PC-9 (cell line): ENCODE results near the gene SND1. TPM values are rescaled to one million over a fixed set of nuclear protein-coding genes. Genes with fewer than 3 reads are reported as not detected.

Experiments used
- BruUV-seq: library from RNA; stranded (reverse); fragments of 400-500 nt; replicated peaks from 2 replicates; lab custom pipeline; 2021; lab: Mats Ljungman, UMichigan
- CTCF ChIA-PET: fragments of 300-600 bp; sonication (Branson Sonifier 250); formaldehyde crosslinking; loops from one replicate; lab custom pipeline; 2022; ENCODE audit warnings: antibody characterized with exemption; lab: Charles Lee
- POLR2A ChIA-PET: fragments of 300-600 bp; sonication (Branson Sonifier 250); formaldehyde crosslinking; loops from one replicate; lab custom pipeline; 2022; ENCODE audit warnings: antibody characterized with exemption; ENCODE audit not compliant: unreplicated experiment; lab: Charles Lee
- DNase-seq, 2 experiments: peaks; one replicate each; pipeline versions ENCODE4 v3.0.0 to v3.0.0-alpha.2; 2015 to 2022; ENCODE audit warnings: mixed read lengths in 1 of 2
- H2AFZ ChIP-seq: fragments of 200-600 bp; sonication (generic); 2 replicates; pipeline ENCODE4 v1.8.1; 2017; ENCODE audit warnings: antibody characterized with exemption
- H3F3A ChIP-seq: fragments of 200-600 bp; sonication (generic); 2 replicates; pipeline ENCODE4 v1.8.1; 2017; ENCODE audit warnings: antibody characterized with exemption, mild to moderate bottlenecking, low read depth; ENCODE audit not compliant: insufficient read depth
- H3K27ac ChIP-seq: fragments of 200-600 bp; sonication (generic); 2 replicates; pipeline ENCODE4 v1.6.1; 2016; ENCODE audit warnings: mixed run types
- H3K27me3 ChIP-seq: fragments of 200-600 bp; sonication (generic); 2 replicates; pipeline ENCODE4 v1.6.1; 2016; ENCODE audit warnings: low read depth, mixed run types; ENCODE audit not compliant: insufficient read depth
- H3K36me3 ChIP-seq: fragments of 200-600 bp; sonication (generic); 2 replicates; pipeline ENCODE4 v1.6.1; 2016; ENCODE audit warnings: low read depth, mixed run types
- H3K4me1 ChIP-seq: fragments of 200-600 bp; sonication (generic); replicated peaks from 2 replicates; pipeline ENCODE4 v1.6.1; 2016; ENCODE audit warnings: mixed run types; ENCODE audit not compliant: insufficient read depth
- H3K4me2 ChIP-seq: fragments of 200-600 bp; sonication (generic); 2 replicates; pipeline ENCODE4 v1.6.1; 2017; ENCODE audit warnings: mixed run types
- H3K4me3 ChIP-seq: fragments of 200-600 bp; sonication (generic); 2 replicates; pipeline ENCODE4 v1.6.1; 2016; ENCODE audit warnings: mixed run types
- H3K79me2 ChIP-seq: fragments of 200-600 bp; sonication (generic); 2 replicates; pipeline ENCODE4 v1.6.1; 2017; ENCODE audit warnings: low read depth, mixed run types
- H3K9me2 ChIP-seq: fragments of 200-600 bp; sonication (generic); 2 replicates; pipeline ENCODE4 v1.8.1; 2017; ENCODE audit warnings: mild to moderate bottlenecking; ENCODE audit not compliant: insufficient read depth
- H3K9me3 ChIP-seq: fragments of 200-600 bp; sonication (generic); 2 replicates; pipeline ENCODE4 v1.8.1; 2016; ENCODE audit warnings: low read depth; ENCODE audit not compliant: insufficient read depth
- H4K20me1 ChIP-seq: fragments of 200-600 bp; sonication (generic); 2 replicates; pipeline ENCODE4 v1.8.1; 2017; ENCODE audit not compliant: insufficient read depth
- EZH2 ChIP-seq: fragments of 200-600 bp; sonication (generic); IDR thresholded peaks from 2 replicates; pipeline ENCODE4 v1.8.0; 2017; ENCODE audit warnings: antibody characterized with exemption, low read depth
- intact Hi-C: fragments of 100-400 bp; cut with micrococcal nuclease; formaldehyde crosslinking; loops from one replicate; pipeline ENCODE4 v1.10.0; 2022; ENCODE audit not compliant: unreplicated experiment
- total RNA-seq: library from RNA; stranded (reverse); gene quantifications from 2 replicates; pipeline ENCODE4 v1.2.3, GENCODE V29; 2021
- TF ChIP-seq, protein P1 (sequence below): fragments of 200-600 bp; sonication (generic); conservative IDR thresholded peaks from 2 replicates; pipeline ENCODE4 v1.6.1; 2017; ENCODE audit warnings: mixed run types, antibody characterized with exemption, mild to moderate bottlenecking, moderate library complexity

SND1 gene
- total RNA-seq, 1 experiment from 2014 or later = 273 TPM

DNA sequence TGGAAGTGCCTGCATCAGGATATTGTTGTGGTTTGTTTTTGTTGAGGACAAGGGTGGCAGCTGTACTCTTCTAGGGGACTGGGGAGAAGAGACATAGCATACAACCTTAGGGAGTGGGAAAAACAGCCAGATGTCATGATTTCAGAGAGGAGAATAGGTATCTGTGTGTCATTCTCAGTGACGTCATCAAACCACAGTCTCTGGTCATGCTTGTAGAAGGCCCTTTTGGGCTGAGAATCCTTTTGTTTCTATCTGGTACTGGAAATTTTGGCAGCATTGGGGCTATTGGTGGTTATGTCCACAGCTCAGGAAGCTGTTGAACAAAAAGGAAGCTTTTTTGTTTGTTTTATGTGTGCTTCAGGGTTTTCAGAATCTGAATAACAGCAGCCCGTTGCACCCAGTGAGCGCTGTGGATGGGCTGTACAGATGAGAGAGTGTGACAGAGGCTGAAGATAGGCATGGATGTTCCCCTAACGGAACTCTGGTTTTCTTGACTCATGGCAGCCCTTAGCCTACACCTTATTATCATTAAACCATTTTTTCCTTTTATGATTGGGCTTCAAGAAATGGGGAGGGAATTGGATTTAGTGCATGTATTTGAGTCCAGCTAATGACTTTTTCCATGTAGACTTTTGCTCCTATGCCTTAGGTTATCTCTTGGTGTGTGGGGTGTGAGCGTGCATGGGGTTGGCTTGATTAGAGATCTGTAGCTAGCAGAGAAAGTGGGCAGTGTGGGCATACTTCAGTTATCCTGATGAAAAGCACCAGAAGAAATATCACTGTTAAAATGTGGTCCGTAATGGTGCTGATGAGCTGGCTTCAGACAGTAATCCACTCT lies 65.7 kb downstream of the SND1 start:
- Histone ChIP-seq H3K9me3 (no peaks in the 10 kb centered on the region), H2AFZ (no peak overlapping the region), H3K4me3 (no peak overlapping the region), H3K4me1 (no peaks in the 10 kb centered on the region), H3K79me2 (peaks cover 50% of the 10 kb centered on the region), H3F3A (peaks cover 12% of the 10 kb centered on the region; the same call in 1 of the 2 replicates), H3K27me3 (no peaks in the 10 kb centered on the region), H3K27ac (no peak overlapping the region), H3K9me2 (no peaks in the 10 kb centered on the region), H3K36me3 (peaks cover 36% of the 10 kb centered on the region), H4K20me1 (peaks cover 52% of the 10 kb centered on the region), H3K4me2 (no peak overlapping the region)
- intact Hi-C loops = no loop called here
- no peak for DNase-seq
- TF ChIP-seq EZH2 = no peak
- TF ChIP-seq, protein P1, sequence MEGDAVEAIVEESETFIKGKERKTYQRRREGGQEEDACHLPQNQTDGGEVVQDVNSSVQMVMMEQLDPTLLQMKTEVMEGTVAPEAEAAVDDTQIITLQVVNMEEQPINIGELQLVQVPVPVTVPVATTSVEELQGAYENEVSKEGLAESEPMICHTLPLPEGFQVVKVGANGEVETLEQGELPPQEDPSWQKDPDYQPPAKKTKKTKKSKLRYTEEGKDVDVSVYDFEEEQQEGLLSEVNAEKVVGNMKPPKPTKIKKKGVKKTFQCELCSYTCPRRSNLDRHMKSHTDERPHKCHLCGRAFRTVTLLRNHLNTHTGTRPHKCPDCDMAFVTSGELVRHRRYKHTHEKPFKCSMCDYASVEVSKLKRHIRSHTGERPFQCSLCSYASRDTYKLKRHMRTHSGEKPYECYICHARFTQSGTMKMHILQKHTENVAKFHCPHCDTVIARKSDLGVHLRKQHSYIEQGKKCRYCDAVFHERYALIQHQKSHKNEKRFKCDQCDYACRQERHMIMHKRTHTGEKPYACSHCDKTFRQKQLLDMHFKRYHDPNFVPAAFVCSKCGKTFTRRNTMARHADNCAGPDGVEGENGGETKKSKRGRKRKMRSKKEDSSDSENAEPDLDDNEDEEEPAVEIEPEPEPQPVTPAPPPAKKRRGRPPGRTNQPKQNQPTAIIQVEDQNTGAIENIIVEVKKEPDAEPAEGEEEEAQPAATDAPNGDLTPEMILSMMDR = no peak
- CTCF ChIA-PET = interaction anchor here (0.5 kb wide), 1 partner anchor 32 kb away, joined by 3 read pairs; no protein-coding TSS in a partner anchor
- POLR2A ChIA-PET = no interaction called here
- BruUV-seq = no TSS peak

DNA sequence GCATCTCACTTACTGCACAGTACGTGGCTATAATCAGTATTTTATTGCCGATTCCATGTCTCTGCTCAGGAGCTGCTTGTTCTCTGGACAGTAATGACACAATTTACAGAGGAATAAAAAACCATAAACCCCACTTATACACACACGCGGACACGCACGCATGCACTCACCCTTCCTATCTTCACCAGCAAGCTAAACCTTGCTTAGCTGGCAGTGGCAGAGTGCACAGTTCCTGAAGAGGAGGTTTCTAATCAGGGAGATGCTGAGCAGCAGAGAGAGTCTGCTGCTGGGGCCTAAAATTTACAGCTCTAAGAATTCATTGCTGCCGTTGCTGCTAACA lies 66.3 kb downstream of the SND1 start:
- H2AFZ ChIP-seq = no peak overlapping the region
- H3F3A ChIP-seq = 0 out of 2 replicates have a peak, but pooled peaks cover 8% of the 10 kb centered on the region
- intact Hi-C loops = no loop called here
- H4K20me1 ChIP-seq = peaks cover 58% of the 10 kb centered on the region
- H3K79me2 ChIP-seq = peaks cover 54% of the 10 kb centered on the region
- H3K4me3 ChIP-seq = no peak overlapping the region
- ChIA-PET CTCF (interaction anchor here (0.5 kb wide), 1 partner anchor 33 kb away, joined by 3 read pairs; no protein-coding TSS in a partner anchor), POLR2A (no interaction called here)
- no peak overlapping the region for H3K27ac ChIP-seq
- DNase-seq = no peak
- no peaks in the 10 kb centered on the region for H3K9me3 ChIP-seq
- no peaks in the 10 kb centered on the region for H3K4me1 ChIP-seq
- no peak overlapping the region for H3K4me2 ChIP-seq
- no peak for TF ChIP-seq EZH2
- H3K27me3 ChIP-seq = no peaks in the 10 kb centered on the region
- H3K9me2 ChIP-seq = no peaks in the 10 kb centered on the region
- no TSS peak for BruUV-seq
- peaks cover 32% of the 10 kb centered on the region for H3K36me3 ChIP-seq

DNA sequence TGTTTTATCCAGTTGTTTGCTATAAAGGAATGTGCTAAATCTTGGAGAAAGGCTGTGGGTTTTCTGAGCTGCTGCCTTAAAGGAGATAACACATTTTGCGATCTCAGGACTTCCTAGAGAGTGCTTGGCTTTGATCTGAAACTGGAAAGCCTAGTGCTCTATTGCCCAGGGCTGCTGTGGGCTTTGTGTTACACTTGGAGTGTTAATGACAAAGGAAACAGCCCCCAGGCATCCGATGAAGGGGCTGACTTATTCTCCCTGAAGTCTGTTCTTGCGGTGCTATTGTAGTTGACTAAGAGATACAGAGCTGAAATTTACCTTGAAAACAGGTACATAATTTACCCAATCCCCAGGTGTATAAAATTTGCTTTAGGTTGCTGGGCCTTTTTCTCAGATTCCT lies 74.5 kb downstream of the SND1 start:
- Histone ChIP-seq H3K27ac (no peak overlapping the region), H2AFZ (no peak overlapping the region), H3K4me1 (no peaks in the 10 kb centered on the region), H3K4me2 (no peak overlapping the region), H3K36me3 (peaks cover 46% of the 10 kb centered on the region), H3K27me3 (no peaks in the 10 kb centered on the region), H3K79me2 (peaks cover 5% of the 10 kb centered on the region), H4K20me1 (peaks cover 56% of the 10 kb centered on the region), H3K4me3 (no peak overlapping the region), H3K9me3 (no peaks in the 10 kb centered on the region), H3F3A (no peaks in the 10 kb centered on the region), H3K9me2 (no peaks in the 10 kb centered on the region)
- no TSS peak for BruUV-seq
- POLR2A ChIA-PET = no interaction called here
- CTCF ChIA-PET = no interaction called here
- TF ChIP-seq, protein P1 = no peak
- no peak for TF ChIP-seq EZH2
- DNase-seq = no peak
- intact Hi-C loops = no loop called here
